Gastroesophageal sphincter (tissue), 4 donors: Measurements from ENCODE around the gene OCA2. TPM values are rescaled to one million over a fixed set of nuclear protein-coding genes. Genes with fewer than 3 reads are reported as not detected.
A peak's percentile ranks its signal among the peaks of the same experiment; 100 is the strongest.

ENCODE experiments used
- ATAC-seq: fragments of 150-250 bp; one replicate; pipeline ENCODE4 v1.9.1; 2016; ENCODE audit warnings: mild to moderate bottlenecking, moderate library complexity
- H3K27ac ChIP-seq, 4 donors: fragments of 200-600 bp; sonication (generic) in 3 of 4; 1 replicate in 3 of 4; 2 replicates in 1 of 4; pipeline ENCODE4 v1.5.1; 2016 to 2019
- H3K27me3 ChIP-seq: fragments of 200-600 bp; sonication (generic); one replicate; pipeline ENCODE4 v1.5.1; 2019
- H3K36me3 ChIP-seq, 2 donors: fragments of 200-600 bp; sonication (generic); one replicate each; pipeline ENCODE4 v1.5.1; 2019; ENCODE audit warnings: control low read depth in 1 of 2
- H3K4me1 ChIP-seq, 3 donors: fragments of 200-600 bp; sonication (generic); 1 replicate in 2 of 3; 2 replicates in 1 of 3; pipeline ENCODE4 v1.5.1; 2016 to 2019; ENCODE audit warnings: control low read depth in 2 of 3
- H3K4me3 ChIP-seq, 2 donors: fragments of 200-600 bp; sonication (generic); one replicate each; pipeline ENCODE4 v1.5.1; 2019; ENCODE audit warnings: mild to moderate bottlenecking in 1 of 2, moderate library complexity in 1 of 2
- H3K9me3 ChIP-seq, 3 donors: fragments of 200-600 bp; sonication (generic); one replicate each; pipeline ENCODE4 v1.5.1; 2017 to 2019; ENCODE audit warnings: control low read depth in 2 of 3
- CTCF ChIP-seq, 4 experiments: fragments of 200-600 bp in 2 of 4; fragments of 450-650 bp in 2 of 4; sonication (generic) in 1 of 4; IDR thresholded peaks; one replicate each; pipeline ENCODE4 v1.5.1; 2017 to 2019; ENCODE audit warnings: antibody characterized with exemption in 4 of 4, mild to moderate bottlenecking in 2 of 4, moderate library complexity in 2 of 4
- EP300 ChIP-seq: sonication (generic); formaldehyde crosslinking; IDR thresholded peaks from one replicate; pipeline ENCODE4 v1.6.1; 2017; ENCODE audit warnings: antibody characterized with exemption, mild to moderate bottlenecking
- POLR2A ChIP-seq, 2 donors: fragments of 450-650 bp; IDR thresholded peaks; one replicate each; pipeline ENCODE4 v1.6.1; 2017; ENCODE audit warnings: antibody characterized with exemption in 2 of 2, mild to moderate bottlenecking in 2 of 2, moderate library complexity in 1 of 2
- POLR2AphosphoS5 ChIP-seq: sonication (generic); formaldehyde crosslinking; IDR thresholded peaks from one replicate; pipeline ENCODE4 v1.6.1; 2017; ENCODE audit warnings: antibody characterized with exemption
- WGBS, 2 donors: methylation state at CpG; one replicate each; pipeline ENCODE4 v1.1.5; 2018; ENCODE audit warnings: low coverage in 1 of 2; 5-methylcytosine and 5-hydroxymethylcytosine counted together
- total RNA-seq, 4 donors: library from RNA; depleted of rRNA; stranded (reverse); fragments of >200 nt; gene quantifications; one replicate each; pipeline ENCODE4 v1.1.0, GENCODE V29; 2016

The OCA2 gene
- total RNA-seq, 4 donors from 2014 or later: 0.40 to 2.0 (median 1.1) TPM; not detected in 1

DNA sequence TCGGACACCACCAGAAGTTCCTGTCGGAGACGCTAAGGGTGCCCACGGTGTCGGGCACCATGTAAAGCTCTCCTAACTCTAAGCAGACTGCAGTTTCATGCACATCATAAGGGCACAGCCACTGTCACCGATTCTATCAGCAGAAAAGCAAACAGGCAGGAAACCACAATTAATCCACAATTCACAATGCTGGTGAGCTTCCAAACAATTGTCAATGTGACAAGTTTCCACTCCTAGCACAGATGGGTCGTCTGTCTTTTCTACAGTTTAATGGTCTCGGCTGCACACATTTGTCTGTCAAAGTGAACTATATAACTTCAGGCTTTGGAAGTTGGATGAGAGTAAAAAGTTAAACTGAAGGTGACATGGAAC, 8.8 kb upstream of the OCA2 start:
- Histone ChIP-seq H3K27ac (peak overlapping the region in 1 of 4 donors; percentile 54), H3K4me3 (peak overlapping the region in 1 of 2 donors; percentile 67), H3K27me3 (peaks cover 30% of the 10 kb centered on the region), H3K4me1 (peaks cover 0 to 36% (median 3%) of the 10 kb centered on the region in 3 donors), H3K36me3 (peaks cover 0 to 18% of the 10 kb centered on the region in 2 donors), H3K9me3 (no peaks in the 10 kb centered on the region)
- TF ChIP-seq POLR2AphosphoS5: no peak
- WGBS, 2 donors: 75 to 89% methylated on average over 2 to 3 of the region's 8 CpGs
- ATAC-seq: no peak

DNA sequence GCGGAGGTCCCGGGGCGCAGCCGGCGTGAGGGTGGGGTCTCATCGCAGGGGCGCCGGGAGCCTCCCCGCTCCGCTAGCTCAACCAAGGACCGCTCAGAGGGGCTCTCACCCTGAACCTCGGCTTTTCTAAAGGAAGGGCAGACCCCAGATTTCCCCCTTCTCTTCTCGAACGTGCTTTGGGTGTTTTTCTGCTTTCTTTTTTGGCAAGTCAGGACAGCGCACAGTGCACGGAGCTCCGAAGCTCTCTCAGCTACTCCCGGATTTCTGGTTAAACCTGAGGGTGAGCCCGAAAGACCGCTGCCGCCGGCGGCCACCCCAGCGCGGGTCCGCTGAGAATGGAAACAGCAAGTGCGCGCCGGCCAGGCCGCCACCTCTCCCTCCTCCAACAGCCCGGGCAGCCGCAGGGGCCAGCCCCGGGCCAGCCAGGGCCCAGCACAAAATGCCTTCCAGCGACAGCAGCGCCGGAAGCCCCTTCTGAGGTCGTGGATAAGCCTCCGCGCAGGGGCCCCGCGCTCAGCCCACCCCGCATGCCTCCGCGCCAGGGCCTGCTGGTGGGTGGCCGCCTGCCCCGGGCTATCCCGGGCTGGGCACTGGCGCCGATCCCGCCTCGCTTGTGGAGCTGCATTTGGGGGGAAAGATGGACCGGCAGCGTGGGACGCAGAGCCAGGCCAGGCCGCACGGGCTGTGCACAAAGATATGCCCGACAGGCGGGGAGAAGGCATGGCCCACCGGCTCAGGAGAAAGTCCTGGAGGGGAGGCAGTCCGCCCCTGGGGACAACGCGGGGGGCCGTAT, 8.2 kb upstream of the OCA2 start:
- H3K27me3 ChIP-seq: peaks cover 30% of the 10 kb centered on the region
- WGBS, 2 donors: 0% methylated on average over 5 of the region's 63 CpGs; no CpG with 5 or more reads in 1 of the 2 donors
- H3K27ac ChIP-seq: peak overlapping the region in 3 of 4 donors; percentile 29 to 54 (median 51)

DNA sequence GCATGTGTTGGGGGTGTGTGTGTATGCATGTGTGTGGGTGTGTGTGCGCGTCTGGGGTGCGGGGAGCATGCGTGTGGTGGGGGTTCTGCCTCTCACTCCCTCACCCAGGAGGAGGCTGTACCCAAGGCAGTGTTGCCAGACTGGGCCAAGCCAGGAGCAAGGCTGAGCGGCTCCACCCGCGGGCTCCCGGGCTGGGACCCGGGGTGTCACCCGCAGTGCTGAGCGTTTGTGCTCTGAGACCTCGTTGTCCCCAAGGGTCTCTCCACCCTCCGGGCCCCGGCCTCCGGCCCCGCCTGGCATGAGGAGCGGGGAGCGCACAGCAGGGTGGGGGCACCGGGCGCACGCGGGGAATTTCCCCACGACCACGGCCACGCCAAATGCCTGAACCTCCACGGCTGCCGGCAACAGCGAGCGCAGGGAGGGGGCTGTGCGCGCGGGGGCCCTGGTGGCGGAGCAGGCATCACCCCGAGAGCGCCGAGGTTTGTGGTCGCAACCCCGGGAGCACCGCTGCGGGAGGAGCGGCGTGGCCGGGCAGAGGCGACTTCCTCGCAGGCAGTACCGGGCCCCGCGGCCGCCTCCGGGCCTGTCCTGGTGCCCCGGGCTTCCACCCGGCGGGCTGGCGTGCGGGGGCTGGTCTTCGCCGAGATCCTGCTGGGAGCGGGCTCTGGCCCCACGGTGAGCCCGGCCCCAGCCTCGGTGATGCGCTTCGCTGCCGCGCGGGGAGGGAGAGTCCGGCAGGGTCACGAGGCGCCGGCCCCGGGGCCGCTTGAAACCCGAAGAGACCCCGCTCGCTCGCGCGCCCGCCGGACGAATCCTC, 7.4 kb upstream of the OCA2 start:
- peaks cover 0 to 36% (median 3%) of the 10 kb centered on the region in 3 donors for H3K4me1 ChIP-seq
- H3K36me3 ChIP-seq: peaks cover 0 to 5% of the 10 kb centered on the region in 2 donors
- TF ChIP-seq CTCF (IDR thresholded peaks at IDR 0.05) (no peak), POLR2A (IDR thresholded peaks at IDR 0.05) (no peak), EP300 (no peak)
- peaks cover 38% of the 10 kb centered on the region for H3K27me3 ChIP-seq
- peak overlapping the region; percentile 45 to 67 for H3K4me3 ChIP-seq
- 58 to 80% methylated on average over 2 to 3 of the region's 81 CpGs for WGBS, 2 donors
- H3K27ac ChIP-seq: peak overlapping the region in 3 of 4 donors; percentile 29 to 54 (median 51)
- ATAC-seq: peak; percentile 24
- no peaks in the 10 kb centered on the region for H3K9me3 ChIP-seq

More for the DNA sequence above, 8.2 kb upstream of the OCA2 start:
- Histone ChIP-seq H3K9me3 (no peaks in the 10 kb centered on the region), H3K4me1 (peaks cover 0 to 36% (median 3%) of the 10 kb centered on the region in 3 donors), H3K4me3 (peak overlapping the region; percentile 45 to 67), H3K36me3 (peaks cover 0 to 13% of the 10 kb centered on the region in 2 donors)
- no peak for TF ChIP-seq CTCF (IDR thresholded peaks at IDR 0.05)
- TF ChIP-seq POLR2AphosphoS5: no peak
- TF ChIP-seq POLR2A (IDR thresholded peaks at IDR 0.05): no peak
- no peak for TF ChIP-seq EP300
- peak; percentile 28 for ATAC-seq

GRCh38 chr15:28105793-28106192, 6.7 kb upstream of the OCA2 start:
- TF ChIP-seq POLR2AphosphoS5: no peak
- TF ChIP-seq POLR2A (IDR thresholded peaks at IDR 0.05): no peak
- TF ChIP-seq EP300: no peak
- TF ChIP-seq CTCF (IDR thresholded peaks at IDR 0.05): no peak
- H3K27me3 ChIP-seq: peaks cover 44% of the 10 kb centered on the region
- no peak for ATAC-seq

GRCh38 chr15:28105224-28105791, 6.2 kb upstream of the OCA2 start:
- H3K9me3 ChIP-seq: no peaks in the 10 kb centered on the region
- 87 to 94% methylated on average over 3 to 9 of the region's 9 CpGs for WGBS, 2 donors

More at GRCh38 chr15:28105793-28106192, 6.7 kb upstream of the OCA2 start:
- H3K4me3 ChIP-seq: no peak overlapping the region
- no peak overlapping the region for H3K27ac ChIP-seq
- H3K36me3 ChIP-seq: no peaks in the 10 kb centered on the region
- WGBS, 2 donors: 51 to 73% methylated on average over 3 to 5 of the region's 5 CpGs
- H3K9me3 ChIP-seq: no peaks in the 10 kb centered on the region
- peaks cover 0 to 36% (median 3%) of the 10 kb centered on the region in 3 donors for H3K4me1 ChIP-seq

More at GRCh38 chr15:28105224-28105791, 6.2 kb upstream of the OCA2 start:
- no peak overlapping the region for H3K27ac ChIP-seq
- H3K4me3 ChIP-seq: no peak overlapping the region
- TF ChIP-seq CTCF (IDR thresholded peaks at IDR 0.05): no peak
- TF ChIP-seq POLR2A (IDR thresholded peaks at IDR 0.05): no peak
- no peak for TF ChIP-seq POLR2AphosphoS5
- no peak for TF ChIP-seq EP300
- H3K27me3 ChIP-seq: peaks cover 49% of the 10 kb centered on the region
- peaks cover 0 to 31% (median 3%) of the 10 kb centered on the region in 3 donors for H3K4me1 ChIP-seq
- ATAC-seq: no peak
- H3K36me3 ChIP-seq: no peaks in the 10 kb centered on the region
